ENCODE data around the gene RASSF7. TPM values are rescaled to one million over a fixed set of nuclear protein-coding genes. Genes with fewer than 3 reads are reported as not detected.

The RASSF7 gene
- total and polyA plus RNA-seq, 8 donors = 17.6 to 253 (median 29.5) TPM

DNA sequence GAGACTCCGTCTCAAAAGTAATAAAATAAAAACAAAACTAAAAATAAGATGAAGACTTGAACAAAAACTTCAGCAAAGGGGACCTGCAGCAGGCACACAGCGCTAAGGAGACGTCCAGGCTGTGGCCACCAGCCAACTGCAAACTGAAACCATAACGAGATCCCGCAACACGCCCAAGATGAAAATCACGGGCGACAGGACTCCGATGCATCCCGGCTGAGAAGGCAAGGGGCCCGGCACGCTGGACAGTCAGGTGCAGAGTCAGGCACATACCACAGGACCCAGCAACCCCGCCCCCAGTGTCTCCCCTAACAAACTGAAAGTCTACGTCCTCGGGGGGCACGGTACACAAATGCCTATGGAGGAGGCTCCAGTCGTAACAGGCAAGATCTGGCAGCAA, 34.6 kb upstream of the RASSF7 start:
- Histone ChIP-seq H3K4me3 (no peak overlapping the region), H3K9me3 (no peaks in the 10 kb centered on the region), H3K27ac (no peak overlapping the region), H3K27me3 (no peaks in the 10 kb centered on the region), H3K36me3 (no peaks in the 10 kb centered on the region), H3K4me1 (no peaks in the 10 kb centered on the region)
- TF ChIP-seq, protein P1, sequence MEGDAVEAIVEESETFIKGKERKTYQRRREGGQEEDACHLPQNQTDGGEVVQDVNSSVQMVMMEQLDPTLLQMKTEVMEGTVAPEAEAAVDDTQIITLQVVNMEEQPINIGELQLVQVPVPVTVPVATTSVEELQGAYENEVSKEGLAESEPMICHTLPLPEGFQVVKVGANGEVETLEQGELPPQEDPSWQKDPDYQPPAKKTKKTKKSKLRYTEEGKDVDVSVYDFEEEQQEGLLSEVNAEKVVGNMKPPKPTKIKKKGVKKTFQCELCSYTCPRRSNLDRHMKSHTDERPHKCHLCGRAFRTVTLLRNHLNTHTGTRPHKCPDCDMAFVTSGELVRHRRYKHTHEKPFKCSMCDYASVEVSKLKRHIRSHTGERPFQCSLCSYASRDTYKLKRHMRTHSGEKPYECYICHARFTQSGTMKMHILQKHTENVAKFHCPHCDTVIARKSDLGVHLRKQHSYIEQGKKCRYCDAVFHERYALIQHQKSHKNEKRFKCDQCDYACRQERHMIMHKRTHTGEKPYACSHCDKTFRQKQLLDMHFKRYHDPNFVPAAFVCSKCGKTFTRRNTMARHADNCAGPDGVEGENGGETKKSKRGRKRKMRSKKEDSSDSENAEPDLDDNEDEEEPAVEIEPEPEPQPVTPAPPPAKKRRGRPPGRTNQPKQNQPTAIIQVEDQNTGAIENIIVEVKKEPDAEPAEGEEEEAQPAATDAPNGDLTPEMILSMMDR (IDR thresholded peaks at IDR 0.05) = no peak
- ATAC-seq (no peak), DNase-seq (peak in 1 of 6 donors; percentile 23), FAIRE-seq (no peak)
- WGBS, 2 donors = 73 to 85% methylated on average over 17 of the region's 17 CpGs
- intact Hi-C loops (cut with DNase I) = no loop called here

DNA sequence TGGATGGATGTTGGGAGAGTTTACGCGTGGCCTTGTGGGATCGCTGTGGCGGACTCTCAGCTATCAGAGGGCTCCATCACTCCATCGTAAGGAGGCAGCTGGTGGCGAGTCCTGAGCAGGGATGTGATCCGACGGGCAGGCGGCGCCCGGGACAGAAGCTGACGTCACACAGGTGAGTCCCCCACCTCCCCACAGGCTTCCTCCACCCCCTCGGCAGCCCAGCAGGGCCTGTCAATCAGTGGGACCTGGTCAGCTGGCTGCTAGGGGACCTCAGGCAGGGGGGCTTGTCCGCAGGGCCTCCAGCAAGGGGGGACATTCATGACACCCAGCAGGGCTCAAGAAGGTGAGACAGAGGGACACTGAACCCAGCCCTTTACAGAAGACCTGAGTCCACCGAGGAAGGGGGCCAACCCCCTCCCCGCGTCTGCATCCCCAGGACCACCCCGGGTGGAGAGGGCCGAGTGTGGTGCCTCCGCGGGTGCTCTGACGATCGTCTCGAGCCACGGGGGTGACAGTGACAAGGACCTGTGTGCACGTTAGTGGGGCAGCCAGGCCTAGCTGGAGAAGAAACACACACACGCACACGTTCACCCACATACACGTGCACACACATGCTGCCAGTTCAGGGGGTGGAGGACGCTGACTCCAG, 32.5 kb upstream of the RASSF7 start:
- DNase-seq = peak in 2 of 6 donors; percentile 25 to 64
- Histone ChIP-seq H3K4me3 (no peak overlapping the region), H3K27me3 (no peaks in the 10 kb centered on the region), H3K36me3 (peaks cover 0 to 12% (median 8%) of the 10 kb centered on the region in 3 donors), H3K9me3 (no peaks in the 10 kb centered on the region), H3K27ac (no peak overlapping the region), H3K4me1 (no peaks in the 10 kb centered on the region)
- WGBS, 2 donors = 73 to 84% methylated on average over 30 of the region's 30 CpGs
- FAIRE-seq = no peak
- no peak for ATAC-seq
- intact Hi-C loops (cut with DNase I) = no loop called here
- TF ChIP-seq, protein P1 (IDR thresholded peaks at IDR 0.05) = no peak

DNA sequence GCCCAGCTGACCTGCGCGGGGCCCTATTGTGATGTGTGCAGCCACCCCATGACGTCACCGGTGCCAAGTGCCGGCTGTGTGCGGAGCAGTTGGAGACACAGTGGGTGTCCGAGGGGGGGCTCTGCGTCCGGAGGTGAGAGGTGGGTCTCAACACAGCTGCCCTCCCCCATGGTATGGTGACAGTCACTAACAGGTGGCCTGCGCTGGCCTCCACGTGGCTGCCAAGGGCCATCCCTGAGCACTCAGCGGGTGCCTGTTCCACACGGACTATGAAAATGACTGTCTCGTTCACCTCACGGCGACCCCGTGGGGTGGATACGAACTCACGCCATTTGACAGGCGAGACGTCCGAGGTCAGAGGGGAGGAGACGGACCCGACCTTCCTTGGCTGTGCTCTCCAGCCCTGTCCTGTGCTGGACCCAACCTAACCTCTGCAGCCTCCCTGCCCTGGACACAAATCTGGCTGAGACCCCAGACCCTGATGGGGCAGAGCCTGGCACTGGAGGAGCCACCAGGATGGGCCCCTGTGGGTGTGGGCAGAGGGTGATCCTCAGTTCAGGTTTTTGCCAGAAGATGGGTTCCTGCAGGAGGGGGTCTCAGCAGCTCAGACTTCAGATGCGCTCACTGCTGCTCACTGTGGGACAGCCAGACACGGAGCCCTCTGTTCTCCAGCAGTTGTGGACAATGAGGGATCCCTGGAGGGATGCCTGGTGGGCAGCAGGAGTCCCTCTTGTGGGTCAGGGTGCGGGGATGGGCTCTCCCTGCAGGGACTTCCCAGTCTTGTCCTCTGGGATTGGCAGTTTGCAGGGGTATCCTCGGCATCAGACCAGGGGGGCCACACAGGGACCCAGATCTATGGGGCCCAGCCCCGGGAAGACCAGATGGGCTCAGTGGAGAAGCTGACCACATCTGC, 31.7 kb upstream of the RASSF7 start:
- Histone ChIP-seq H3K4me1 (peaks cover 0 to 2% (median 0%) of the 10 kb centered on the region in 3 donors), H3K9me3 (no peaks in the 10 kb centered on the region), H3K4me3 (no peak overlapping the region), H3K27ac (no peak overlapping the region), H3K36me3 (peaks cover 0 to 12% (median 8%) of the 10 kb centered on the region in 3 donors), H3K27me3 (no peaks in the 10 kb centered on the region)
- DNase-seq (peak in 3 of 6 donors; percentile 27 to 73 (median 54)), ATAC-seq (no peak), FAIRE-seq (no peak)
- intact Hi-C loops (cut with DNase I) = no loop called here
- 70 to 78% methylated on average over 29 of the region's 29 CpGs for WGBS, 2 donors
- TF ChIP-seq, protein P1 (IDR thresholded peaks at IDR 0.05) = no peak

- peaks cover 0 to 12% (median 8%) of the 10 kb centered on the region in 3 donors for H3K36me3 ChIP-seq
- peaks cover 0 to 4% (median 0%) of the 10 kb centered on the region in 3 donors for H3K4me1 ChIP-seq
- FAIRE-seq (no peak), DNase-seq (peak in 3 of 6 donors; percentile 31 to 71 (median 54)), ATAC-seq (no peak)
- H3K27ac ChIP-seq = no peak overlapping the region
- TF ChIP-seq, protein P1 (IDR thresholded peaks at IDR 0.05) = no peak
- WGBS, 2 donors = 77 to 87% methylated on average over 16 to 18 of the region's 18 CpGs
- no peaks in the 10 kb centered on the region for H3K27me3 ChIP-seq
- H3K4me3 ChIP-seq = no peak overlapping the region
- H3K9me3 ChIP-seq = no peaks in the 10 kb centered on the region
- intact Hi-C loops (cut with DNase I) = no loop called here
Observed at GRCh38 chr11:529728-530411, 30.9 kb upstream of the RASSF7 start.
